Measurements from ENCODE around the gene POU3F1. TPM values are rescaled to one million over a fixed set of nuclear protein-coding genes. Genes with fewer than 3 reads are reported as not detected.

The POU3F1 gene
- under 1 TPM in 1 of 2 donors, not detected in 1; 0.09 TPM for total RNA-seq
- long read RNA-seq, result 0 reads

DNA sequence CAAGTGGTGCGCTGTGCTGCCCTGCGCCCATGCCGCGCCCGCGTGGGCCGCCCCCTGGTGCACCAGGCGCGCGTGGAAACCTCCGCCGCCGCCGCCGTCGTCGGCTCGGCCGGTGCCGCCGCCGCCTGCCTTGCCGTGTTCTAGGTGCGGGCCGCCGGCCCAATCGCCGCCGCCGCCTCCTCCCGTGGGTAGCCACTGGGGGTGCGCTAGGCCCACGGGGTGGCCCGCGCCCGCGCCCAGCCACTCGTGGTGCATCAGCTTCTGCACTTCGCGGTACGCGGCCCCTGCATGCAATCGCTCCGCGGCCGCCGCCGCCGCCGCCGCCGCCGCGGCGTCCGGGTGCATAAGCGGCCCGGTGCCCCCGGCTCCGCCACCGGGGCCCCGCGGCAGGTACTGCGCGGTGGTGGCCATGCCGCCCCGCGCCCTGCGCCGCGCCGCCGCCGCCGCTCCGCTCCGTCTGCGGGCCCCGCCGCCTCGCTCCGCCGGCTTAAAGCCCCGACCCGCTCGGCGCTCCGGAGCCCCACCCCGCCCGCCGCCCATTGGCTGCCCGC is at the start of gene POU3F1:
Gene POU3F1, minus strand, starts transcription at position 461 of the 551 bp plus-strand sequence. Its CDS starts 50 bp downstream, at position 411.
- DNase-seq (no peak), ATAC-seq (no peak)
- intact Hi-C loops (cut with DNase I), result loop anchor here in 1 of 2 donors (10.0 kb wide), 1 partner anchor 788 kb away; no protein-coding TSS in a partner anchor

DNA sequence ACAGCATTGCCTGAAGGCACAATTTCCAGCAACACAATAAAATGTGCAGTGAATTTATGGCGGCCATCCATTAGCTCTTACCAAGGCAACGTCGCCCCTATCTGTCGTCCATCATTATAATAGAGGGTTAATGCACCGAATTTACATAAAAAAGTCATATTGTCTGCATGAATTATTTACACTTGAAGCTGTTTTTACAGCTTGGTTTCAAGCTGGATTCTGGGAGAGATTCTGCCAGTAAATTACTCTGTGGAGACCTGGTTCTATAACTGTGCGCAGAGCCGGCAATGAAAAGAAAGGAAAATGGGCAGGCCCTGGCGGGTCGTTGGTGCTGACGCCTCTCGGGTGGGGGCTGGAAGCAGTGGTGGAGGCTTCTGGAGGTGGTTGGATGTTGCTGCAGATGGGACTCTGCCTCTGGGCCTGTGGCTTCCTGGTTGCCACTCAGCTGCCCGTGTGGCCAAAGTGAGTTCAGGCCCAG is 48.9 kb upstream of the POU3F1 start:
- intact Hi-C loops (cut with DNase I), result no loop called here
- DNase-seq (no peak), ATAC-seq (no peak)

DNA sequence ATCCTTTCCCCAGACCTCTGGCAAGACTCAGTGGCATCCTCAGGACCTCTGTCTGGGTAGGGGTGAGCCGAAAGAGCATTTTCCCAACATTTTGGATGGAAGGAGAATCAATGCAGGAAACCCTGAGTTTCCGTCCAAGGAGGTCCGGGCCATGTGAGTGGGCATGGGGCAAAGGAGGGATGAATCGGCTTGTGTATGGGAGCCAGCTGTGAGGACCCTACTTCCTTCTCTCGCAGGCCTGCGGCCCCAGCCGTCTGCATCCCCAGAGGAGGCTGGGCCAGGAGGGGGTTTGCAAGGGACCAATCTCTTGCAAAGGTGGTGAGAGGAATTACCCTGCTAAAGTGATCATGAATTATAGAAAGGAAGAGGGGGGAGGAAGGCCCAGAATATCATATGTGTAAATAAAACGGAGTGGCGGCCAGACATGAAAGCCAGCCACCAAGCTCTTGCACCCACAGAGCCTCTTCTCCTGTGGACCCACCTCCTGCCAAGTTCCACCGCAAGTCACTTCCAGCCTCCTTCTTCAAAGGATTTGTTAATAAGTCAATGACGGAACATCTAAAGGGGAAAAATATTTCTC is 48.2 kb upstream of the POU3F1 start:
- no peak for ATAC-seq

DNA sequence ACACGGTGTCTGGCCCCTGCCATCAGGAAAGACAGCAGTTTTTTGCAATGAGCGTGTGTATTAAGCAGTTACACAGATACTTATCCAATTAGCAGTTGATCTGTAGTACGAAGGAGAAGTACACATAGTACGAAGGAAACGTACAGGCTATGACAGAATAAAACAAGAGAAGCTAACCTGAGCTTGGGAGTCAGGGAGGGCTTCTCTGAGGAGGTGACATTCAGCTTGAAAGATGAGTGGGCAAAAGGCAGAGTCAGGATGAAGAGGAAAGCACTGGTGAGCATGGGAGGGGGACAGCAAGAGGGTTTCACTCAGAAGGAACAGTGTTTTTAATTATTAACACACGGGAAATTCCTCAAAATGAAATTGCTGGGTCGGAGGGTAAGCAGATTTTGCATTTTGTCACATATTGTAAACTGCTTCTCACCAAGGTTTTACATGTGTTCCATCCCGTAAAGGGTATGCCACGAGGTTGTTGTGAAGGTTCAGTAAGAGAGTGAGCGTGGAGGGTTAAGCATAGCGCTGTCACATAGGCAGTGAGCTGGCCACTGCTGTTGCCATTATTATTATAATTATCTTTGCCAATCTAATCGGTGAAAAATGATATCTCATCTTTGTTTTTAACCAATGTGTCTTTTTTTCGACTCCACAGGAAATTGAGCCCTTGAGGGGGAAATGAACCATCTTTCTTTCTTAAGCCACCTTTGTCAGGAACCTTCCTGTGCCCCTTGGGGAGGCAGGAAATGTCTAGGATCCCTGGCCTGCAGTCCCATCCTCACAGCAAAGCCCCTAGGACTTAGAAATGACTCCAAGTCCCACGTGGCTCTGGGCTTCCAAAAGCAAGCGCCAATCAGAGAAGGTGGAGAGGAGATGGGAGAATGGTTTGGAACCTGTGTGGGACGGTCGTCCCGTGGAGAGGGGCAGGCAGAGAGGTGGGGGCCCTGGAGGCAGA is 47.3 kb upstream of the POU3F1 start:
- ATAC-seq (no peak), DNase-seq (no peak)

More for the DNA sequence above, 48.2 kb upstream of the POU3F1 start:
- DNase-seq, result no peak
- intact Hi-C loops (cut with DNase I), result no loop called here

DNA sequence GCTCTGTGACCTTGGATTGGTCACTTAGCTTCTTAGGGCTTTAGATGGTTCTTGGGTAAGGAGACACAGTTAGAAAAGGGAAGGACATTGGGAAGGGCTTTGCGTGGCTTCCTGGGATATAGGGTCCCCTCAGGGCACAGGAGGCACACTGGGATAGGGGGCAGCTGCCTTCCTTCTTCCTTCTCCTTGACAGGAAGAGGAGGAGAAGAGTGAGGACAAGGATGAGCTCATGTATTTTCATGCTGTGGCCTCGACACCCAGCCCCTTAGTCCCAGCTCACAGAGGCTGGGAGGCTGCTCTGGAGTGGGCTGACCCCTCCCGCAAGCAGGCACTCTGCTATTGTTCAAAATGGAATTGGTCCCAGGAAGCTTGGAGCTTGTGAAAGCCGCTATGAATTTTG is 45.7 kb upstream of the POU3F1 start:
- ATAC-seq, result peak in 1 of 2 donors; percentile 27
- intact Hi-C loops (cut with DNase I), result no loop called here
- no peak for DNase-seq

More for the DNA sequence above, 47.3 kb upstream of the POU3F1 start:
- intact Hi-C loops (cut with DNase I), result no loop called here

DNA sequence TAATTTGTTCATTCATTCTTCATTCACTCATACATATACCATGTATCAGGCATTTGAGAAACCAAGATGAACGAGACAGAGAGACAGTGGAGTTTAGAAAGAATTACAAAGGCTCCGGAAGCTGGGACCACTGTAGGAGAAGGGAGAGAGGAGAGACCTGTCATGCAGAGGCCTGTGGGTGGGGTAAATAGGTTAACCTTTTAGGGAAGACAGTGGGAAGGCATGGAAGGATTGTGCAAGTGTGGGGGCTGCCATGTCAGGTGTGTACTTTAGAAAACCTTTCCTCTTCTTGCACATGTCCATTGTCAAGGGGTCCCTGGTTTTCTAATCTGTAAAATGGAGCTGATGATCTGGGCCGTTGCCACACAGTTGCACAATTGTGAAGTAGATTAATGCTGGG is 44.2 kb upstream of the POU3F1 start:
- ATAC-seq (no peak), DNase-seq (no peak)
- intact Hi-C loops (cut with DNase I), result no loop called here

DNA sequence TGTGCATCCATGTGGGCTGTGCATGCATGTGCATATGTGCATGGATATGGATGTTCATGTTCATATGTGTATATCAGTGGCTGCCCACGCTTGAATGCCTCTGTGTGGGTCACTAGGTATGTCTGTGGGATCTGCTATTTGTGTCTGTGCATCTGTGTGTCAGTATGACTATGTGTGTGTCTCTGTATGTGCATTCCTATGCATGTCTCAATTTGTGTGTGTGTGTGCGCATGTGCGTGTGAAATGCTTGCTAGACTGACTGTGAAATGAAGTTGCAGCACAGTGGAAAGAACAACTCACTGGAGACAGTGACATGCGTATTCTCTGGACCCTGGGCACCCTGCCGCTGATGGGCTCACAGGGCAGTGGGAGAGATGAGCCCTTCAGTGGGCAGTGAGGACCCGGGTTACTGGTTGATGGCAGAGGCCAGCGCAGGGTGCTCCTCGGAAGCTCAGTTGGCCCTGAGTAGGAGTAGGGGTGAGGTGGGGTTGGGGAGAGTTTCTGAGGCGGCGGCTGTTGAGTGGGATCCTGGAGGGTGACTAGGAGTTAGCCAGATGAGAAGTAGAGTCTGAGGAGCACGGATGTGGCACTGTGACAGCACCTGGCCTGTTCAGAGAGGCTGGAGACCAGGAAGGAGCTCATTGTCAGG is 43.2 kb upstream of the POU3F1 start:
- intact Hi-C loops (cut with DNase I), result no loop called here
- DNase-seq (no peak), ATAC-seq (no peak)

DNA sequence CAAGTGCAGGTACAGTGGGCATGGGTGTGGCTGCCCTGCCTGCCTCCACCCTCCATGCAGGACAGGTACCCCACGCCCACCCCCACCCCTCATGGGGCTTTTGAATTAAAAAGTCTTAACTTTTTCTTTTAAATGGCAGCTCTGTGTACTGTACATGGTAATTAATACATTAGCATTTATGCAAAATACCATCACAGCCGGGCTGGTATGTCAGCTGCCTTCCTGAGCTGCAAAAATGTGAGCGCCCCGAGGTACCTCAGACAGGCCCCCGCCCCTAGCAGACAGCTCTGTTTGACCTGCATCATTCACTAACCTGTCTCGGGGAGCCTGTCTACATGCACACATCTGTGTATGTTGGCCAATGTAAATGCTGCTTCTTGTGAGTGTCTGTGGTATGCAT is 42.2 kb upstream of the POU3F1 start:
- DNase-seq (no peak), ATAC-seq (no peak)
- intact Hi-C loops (cut with DNase I), result no loop called here

DNA sequence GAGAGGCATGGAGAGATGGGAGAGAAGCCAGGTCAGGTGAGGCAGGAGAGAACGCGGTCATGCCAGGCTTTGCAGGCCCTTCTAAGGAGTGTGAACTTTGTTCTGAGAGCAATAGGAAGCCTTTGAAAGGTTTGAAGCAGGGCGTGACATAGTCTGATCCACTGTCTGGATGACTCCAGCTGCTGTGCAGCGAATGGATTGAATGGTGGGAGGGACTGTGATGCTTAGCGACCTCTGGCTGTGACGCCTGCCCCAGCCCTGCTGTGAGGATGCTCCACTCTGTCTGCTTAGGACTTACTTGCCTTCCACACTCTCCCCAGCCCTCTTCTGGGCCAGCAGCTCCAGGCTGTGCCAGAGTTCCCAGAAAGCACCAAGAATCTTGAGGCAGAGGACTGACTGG is 41.8 kb upstream of the POU3F1 start:
- ATAC-seq (no peak), DNase-seq (no peak)
- intact Hi-C loops (cut with DNase I), result no loop called here

DNA sequence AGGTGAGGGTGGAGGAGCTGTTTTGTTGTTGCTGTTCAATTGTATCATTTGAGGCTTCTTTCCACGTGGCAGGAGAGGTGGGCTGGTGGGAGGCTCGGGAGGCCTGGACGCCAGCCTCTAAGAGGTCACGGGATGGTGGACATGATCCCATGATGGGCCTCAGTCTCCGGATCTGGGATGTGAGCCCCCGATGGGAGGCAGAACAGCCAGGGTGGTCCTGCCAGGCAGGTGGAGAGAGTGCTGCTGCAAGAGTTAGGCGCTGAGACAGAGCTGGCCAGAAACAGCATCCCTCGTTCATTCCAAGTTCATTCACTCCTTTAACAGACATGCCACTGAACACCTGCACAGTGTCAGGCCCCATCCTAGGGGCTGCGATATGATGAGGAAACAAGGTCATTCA is 41.1 kb upstream of the POU3F1 start:
- no peak for ATAC-seq
- intact Hi-C loops (cut with DNase I), result no loop called here
- no peak for DNase-seq

DNA sequence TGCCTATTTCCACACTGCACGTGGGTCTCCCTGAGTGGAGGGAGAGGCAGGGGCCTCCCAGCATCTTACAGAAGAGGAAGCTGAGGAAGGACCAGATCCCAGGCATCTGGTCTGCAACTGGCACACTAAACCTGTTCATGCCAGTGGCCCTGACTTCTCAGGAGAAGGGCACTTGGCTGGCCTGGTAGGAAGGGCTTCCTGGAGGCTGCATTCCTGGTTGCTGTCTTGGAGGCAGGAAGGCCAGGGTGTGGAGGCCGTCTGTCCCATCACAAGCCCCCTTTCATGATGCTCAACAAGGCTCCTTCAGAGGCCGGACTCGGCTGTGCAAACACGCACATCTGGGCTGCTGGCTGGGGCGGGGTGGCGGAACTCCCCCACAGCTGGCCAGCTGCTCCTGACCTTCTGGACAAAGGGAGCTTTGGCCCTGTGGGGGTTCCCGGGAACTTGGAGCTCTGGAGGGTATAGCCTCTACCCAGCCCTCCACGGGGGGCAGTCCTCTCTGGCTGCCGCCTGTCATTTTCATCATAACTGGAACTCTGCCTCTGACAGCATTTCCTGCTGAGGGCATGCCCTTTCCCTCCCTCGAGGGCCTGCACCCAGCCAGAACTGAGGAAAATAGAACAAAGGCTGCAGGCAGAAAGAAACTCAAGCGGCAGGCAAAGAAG is 39.2 kb upstream of the POU3F1 start:
- ATAC-seq (peak; percentile 22 to 49), DNase-seq (no peak)
- intact Hi-C loops (cut with DNase I), result no loop called here

DNA sequence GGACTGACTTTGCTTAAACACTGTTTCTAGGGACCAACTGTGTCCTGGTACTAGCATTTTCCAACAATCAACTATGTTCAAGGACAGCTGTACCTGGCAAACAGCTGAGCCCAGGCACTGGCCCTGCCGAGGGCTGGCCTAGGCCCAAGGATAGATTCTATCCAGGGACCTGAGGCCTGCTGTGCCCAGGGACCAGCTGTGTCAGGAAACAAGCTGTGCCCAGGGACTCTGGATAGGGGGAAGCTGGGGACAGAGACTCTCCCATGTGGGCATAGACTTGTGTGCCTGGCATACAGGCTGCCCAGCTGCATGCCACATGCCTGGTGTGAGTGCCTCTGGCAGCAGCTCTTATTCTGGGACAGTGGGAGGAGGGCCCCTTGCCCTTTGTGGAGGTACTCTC is 38.1 kb upstream of the POU3F1 start:
- no peak for DNase-seq
- ATAC-seq, result peak; percentile 45 to 75
- intact Hi-C loops (cut with DNase I), result no loop called here

DNA sequence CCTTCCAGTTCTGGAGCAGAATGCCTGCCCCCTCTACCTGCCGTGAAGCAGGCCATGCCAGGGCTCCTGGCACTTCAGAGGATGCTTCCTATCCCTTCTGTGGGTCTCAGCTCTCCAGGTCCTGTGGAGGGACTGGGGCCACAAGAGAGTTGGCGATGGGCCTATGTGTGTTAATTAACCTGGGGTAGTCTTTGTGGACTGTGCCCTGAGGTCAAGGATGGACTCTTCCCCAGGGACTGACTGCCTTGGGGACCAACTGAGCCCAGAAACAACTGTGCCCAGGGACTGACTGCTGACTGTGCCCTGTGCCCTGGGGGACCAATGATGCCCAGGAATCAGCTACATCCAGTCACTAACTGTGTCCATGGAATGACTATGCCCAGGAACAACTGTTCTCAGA is 37.5 kb upstream of the POU3F1 start:
- DNase-seq (no peak), ATAC-seq (no peak)
- intact Hi-C loops (cut with DNase I), result no loop called here

DNA sequence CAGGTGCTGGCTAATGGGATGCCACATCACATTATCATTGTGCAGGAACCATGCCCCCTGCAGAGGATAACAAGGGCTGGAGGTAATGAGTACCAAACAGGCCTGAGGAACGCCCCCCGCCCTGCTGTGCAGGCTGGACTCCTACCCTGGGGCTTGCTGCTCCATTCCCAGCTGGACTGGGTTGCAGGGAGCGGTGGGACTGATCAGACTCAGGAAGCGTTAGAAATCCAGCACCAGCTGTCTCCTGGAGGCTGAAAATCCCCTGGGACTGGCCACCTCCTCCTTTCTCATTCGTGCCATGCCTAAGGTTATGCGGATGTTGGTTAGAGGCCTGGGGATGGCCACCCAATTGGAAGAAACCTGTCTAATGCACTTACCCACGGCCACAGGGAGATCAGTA is 36.9 kb upstream of the POU3F1 start:
- DNase-seq, result no peak
- ATAC-seq, result no peak
- intact Hi-C loops (cut with DNase I), result no loop called here

DNA sequence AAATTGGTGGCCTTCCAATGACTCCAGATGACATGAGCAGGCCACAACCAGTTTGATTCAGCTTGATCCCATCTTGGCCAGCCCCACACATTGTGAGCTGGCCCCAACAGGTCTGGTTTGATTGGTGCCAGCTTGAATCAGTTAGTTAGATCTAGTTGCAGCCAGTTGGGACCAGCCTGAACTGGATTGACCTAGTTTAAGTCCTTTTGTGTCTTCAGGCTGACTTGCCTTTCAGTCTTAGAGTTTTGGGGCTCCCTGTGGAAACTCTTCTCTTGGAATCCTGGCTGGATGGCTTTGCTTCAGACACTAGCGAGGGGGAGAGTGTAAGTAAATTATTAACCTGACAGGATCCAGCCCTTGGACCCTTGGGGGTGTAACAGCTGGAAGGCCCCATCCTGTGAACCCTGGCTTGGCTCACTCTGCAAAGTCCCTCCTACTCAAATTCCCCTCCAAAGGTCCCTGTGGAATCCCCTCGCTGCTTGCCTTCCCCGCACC is 36.2 kb upstream of the POU3F1 start:
- intact Hi-C loops (cut with DNase I), result no loop called here
- ATAC-seq, result no peak
- DNase-seq, result no peak

DNA sequence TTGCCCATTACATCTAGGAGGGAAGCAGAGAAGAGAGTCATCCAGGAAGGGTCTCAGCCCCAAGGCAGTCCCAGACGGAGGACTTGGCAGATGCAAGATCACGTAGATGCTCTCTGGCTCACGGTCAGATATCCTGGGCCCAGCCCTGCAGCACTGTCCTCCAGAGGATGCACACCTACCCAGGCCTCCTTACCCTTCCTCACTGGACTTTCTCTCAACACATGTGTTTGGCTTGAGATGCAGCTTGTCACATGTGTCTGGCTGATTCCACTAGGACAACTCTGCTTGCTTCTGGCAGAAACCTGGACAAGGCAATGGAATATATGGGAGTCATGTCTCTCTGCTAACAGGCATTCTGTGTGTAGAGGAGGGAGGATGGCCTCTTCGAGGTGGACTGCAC is 32.4 kb upstream of the POU3F1 start:
- ATAC-seq (no peak), DNase-seq (no peak)
- intact Hi-C loops (cut with DNase I), result no loop called here

DNA sequence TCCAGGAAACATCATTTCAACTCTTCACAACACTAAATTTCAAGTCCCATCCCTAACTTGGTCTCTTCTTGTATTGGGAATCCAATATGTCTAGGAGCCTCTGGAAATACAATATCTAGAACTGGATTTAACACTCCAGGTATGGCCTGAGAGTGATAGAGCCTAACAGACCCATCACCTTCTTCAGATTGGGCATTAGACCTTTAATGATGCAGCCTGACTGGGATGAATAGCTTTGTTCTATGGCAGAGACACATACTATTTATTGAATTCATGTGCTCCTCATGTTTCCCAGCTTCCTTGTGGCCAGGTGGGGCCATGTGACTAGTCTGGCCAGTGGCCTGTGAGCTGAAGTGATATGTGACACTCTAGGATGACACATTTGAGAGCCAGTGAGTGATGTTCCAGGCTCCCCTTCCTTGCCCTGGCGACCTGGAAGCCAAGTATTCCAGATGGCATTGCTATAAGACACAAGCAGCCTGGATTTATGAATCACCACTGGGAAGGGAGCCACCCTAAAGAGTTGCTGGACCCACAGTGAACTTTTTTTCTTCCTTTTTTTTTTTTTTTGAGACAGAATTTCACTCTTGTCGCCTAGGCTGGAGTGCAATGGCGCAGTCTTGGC is 31.0 kb upstream of the POU3F1 start:
- no peak for DNase-seq
- ATAC-seq, result no peak
- intact Hi-C loops (cut with DNase I), result no loop called here

DNA sequence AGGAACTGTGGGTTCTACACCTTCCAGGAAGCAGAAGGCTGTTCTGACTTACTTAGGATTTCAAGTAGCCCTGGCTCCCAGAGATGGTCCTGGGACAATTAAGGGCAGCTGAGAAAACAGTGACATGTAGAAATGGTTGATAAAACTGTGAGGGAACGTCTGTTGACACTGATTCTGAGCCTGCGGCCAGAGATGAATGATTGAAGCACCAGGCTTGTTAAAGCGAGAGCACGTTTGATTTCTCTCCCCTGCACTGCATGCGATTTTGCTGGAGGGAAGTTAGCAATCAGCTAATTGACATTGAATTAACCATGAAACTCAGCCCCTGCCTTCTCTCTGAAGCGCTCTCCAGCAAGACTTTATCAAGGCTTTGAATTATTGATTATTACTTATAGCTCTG is 29.9 kb upstream of the POU3F1 start:
- DNase-seq (no peak), ATAC-seq (no peak)
- intact Hi-C loops (cut with DNase I), result no loop called here

DNA sequence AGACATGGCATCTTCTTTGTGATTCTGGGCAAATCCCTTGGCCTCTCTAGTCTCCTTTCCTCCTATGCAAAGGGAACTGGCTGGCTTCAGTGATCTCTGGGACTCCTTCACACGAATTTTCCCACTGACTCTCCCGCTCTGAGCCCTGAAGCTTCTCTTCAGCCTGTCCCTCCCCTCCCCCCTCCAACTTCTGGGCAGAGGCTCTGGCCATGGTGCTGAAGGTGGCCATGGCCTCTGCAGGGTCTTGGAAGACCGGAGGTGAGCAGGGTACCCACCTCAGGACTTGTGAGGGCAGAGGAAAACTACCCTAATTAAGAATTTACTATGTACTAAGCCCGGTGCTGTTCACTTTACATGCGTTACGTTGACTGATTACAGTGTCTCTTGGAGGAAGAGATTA is 29.4 kb upstream of the POU3F1 start:
- intact Hi-C loops (cut with DNase I), result no loop called here
- peak in 1 of 2 donors; percentile 57 for ATAC-seq
- DNase-seq, result no peak
